Activated gamma-delta T cell treated with anti-CD3 and anti-CD28 coated beads, Interleukin-2, amount 50 U/mL, for 16 hours (primary cell): ENCODE results near the gene FZD2.
"Not testable (repeated sequence)": the region's sequence is repeated elsewhere in the genome, so short reads cannot be mapped to it uniquely, and the experiment has no call there.

Source experiments
- DNase-seq: peaks from one replicate; pipeline ENCODE4 v3.0.0-alpha.2; 2020; ENCODE audit warnings: low read depth

Gene FZD2

DNA sequence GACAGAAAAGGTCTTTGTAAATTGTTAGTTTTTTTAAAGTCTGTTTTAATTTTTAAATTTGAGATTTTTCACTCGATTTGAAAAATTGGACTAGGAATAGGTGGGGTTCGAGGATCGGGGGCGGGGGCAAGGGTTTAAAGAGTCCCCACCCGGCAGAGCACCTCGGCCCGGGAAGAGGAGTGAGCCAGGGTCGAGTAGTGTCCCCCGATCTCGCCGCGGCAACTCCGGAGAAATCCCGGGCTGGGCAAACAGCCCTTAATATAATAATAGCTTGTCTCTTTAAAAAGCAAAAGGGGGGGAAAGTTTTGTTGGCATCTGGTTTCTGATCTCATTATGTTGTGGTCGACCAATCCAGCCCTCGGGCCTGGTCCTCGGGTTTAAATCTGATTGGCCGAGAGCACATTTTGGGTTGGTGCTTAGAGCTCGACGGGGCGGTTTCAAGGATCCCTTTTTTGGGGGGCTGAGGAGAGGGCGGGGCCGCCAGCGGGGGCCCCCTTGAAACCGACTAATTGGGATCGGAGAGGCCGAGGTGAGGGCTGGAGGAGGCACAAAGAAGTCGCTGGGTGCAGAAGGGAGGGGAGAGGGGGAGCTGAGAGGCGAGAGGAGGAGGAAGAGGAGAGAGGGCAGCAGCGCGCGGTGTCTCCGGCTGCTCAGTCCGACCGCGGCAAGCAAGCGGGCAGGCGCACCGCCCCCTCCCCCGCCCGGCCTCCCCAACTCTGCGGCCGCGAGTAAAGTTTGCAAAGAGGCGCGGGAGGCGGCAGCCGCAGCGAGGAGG lies at the start of gene FZD2:
Gene FZD2 (plus strand): TSS at position 653 of the 775 bp plus-strand sequence. CDS start 205 bp downstream, outside the sequence.
- peak; percentile 22 for DNase-seq

DNA sequence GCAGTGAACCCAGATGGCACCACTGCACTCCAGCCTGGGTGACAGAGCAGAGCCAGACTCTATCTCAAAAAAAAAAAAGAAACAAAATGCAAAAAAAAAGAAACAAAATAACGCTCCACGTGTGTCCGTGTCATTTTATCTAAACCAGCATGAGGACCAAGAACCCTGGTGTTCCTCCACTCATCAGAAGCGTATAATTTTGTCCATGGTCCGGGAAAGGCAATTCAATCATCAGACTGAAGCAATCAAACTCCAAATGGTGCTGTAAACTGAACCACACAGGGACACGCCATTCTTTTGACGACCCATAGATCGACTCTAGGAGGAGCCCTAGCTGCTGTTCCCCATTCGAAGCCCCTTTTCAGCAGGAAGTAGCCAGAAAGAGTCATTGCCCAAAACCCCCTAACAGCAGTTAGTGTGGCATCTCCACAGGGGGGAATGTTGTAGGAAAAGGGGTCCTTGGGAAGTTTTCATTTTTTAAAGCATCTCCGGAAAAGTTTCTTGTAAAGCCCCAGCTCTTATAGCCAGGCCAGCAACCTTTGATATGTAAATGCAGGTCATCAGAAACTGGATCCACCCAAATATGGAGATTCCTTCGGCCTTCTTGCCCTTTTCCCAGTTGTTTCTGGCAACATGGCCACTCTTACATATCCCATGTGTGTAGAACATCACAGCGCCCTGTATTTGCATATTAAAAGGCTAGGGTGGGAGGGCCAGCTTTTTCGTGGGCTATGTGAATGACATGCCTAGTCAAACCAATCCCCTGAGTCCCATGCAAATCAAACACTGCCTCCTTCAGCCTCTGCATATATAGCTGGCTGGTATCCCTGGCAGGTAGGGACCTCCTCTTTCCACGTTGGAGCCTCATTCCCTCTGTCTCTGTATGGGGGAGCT lies 45.8 kb upstream of the FZD2 start:
- DNase-seq, result not testable (repeated sequence)

DNA sequence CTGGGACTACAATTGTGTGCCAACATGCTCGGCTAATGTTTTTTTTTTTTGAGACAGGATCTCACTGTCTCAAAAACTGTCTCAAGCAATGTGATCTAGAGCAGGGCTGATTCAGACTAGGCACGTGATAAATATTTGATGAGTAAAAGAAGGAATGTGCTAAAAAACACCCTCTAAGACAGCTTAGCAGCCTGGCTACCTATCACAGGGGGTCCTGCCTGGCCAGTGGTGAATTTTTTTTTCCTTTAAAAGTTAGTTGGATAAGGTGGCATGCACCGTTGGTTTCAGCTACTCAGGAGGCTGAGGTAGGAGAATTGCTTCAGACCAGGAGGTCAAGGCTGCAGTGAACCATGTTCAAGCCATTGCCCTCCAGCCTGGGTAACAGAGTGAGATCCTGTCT lies 39.3 kb upstream of the FZD2 start:
- DNase-seq, result no peak

DNA sequence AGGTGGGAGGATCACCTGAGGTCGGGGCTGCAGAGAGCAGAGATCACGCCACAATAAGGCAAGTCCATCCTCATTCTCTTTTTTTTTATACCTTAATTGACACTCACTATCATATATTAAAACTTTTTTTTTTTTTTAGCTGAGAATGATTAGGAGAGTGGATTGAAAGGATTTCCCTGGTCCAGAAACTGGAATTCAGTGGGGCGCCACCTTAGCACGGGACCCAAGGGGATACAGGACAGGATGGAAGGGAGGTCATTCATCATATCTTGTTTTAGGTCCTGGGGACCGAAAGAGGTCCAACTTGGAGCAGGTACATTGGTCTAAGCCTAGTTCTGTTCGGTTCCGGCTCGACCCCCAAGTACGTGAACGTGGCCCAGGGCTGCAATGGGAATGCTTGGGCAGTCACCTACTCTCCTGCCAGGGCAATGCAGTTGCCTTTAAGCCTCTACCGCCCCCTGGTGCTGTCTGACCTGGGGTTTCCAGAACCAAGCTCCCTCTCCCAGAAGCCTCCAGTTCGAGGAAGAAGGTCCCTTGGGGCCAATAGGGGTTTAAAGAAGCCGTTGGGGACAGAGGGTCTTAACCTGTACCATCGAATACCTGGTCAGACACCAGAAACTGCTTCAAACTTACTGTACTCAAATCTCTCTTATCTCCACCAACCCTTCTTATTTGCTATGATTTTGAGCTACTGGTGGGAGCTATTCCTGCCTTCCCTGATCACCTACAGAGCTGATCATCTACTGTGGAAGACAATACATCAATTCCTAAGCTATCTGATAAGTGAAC lies 34.2 kb upstream of the FZD2 start:
- peak; percentile 15 for DNase-seq

DNA sequence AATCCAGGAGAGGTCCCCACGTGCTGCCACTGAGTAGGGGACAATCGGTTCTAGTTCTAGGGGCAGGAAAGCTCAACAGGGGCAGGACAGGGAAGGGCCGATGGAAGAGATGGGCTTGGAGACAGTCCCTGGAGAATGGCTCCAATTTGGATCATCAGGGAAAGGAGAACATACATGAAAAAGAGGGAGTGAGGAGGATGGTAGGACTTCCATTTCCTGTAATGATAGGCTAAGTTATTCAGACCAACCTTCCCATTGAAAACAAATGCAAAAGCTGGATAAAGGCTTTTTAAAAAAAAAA lies 33.7 kb upstream of the FZD2 start:
- DNase-seq, result no peak

DNA sequence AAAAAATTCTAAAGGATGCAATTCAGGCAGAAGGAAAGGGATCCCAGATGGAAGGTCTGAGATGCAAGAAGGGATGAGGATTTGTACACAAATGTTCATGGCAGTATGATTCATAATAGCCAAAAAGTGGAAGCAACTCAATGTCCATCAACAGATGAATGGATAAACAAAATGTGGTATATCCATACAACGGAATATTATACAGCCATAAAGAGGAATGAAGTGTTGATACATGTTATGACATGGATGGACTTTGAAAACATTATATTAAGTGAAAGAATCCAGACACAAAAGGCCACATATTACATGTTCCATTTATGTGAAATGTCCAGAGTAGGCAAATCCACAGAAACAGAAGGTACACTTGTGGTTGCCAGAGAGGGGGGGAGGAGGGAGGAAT lies 30.2 kb upstream of the FZD2 start:
- DNase-seq, result no peak

DNA sequence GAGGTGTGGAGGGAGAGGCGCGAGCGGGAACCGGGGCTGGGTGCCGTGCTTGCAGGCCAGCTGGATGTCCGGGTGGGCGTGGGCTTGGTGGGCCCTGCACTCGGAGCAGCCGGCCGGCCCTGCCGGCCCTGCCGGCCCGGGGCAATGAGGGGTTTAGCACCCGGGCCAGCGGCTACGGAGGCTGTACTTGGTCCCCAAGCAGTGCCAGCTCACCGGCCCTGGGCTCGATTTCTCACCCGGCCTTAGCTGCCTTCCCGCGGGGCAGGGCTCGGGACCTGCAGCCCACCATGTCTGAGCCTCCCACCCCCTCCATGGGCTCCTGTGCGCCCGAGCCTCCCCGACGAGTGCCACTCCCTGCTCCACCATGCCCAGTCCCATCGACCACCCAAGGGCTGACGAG lies 29.3 kb upstream of the FZD2 start:
- no peak for DNase-seq

DNA sequence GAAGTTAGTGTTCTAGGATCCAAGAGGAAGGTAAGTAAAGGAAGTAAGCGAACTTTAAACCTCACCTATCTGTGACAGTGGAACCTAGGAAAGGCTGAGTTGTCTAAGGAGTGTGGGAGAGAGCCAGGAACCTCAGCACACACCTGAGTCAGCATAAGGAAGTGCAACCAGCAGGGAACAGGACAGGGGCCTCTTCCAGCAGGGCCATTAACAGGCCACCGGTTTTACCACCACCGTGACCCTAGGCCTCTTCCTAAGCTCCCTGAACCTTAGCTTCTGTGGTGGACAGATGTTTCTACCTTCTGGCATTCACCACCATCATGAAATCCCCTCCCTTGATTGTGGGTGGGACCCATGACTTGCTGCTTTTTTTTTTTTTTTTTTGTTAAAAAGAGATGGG lies 27.4 kb upstream of the FZD2 start:
- no peak for DNase-seq

DNA sequence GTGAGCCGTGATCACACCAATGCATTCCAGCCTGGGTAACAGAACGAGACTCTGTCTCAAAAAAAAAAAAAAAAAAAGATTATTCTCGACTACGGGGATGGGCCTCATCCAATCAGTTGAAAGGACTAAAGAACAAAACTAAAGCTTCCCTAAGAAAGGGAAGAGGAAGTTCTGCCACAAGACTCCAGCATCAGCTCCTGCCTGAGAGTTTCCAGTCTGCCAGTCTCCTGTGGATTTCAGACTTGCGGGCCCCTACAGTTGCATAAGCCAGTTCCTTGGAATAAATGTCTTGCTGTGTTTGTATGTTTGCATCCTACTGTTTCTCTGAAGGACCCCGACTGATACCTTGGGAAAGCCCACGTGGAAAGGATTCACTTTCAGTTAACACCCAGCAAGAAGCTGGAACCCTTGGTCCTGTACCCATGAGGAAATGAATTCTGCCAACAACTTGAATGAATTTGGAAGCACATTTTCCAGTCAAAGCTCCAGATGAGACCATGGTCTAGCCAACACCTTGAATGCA lies 26.3 kb upstream of the FZD2 start:
- no peak for DNase-seq

DNA sequence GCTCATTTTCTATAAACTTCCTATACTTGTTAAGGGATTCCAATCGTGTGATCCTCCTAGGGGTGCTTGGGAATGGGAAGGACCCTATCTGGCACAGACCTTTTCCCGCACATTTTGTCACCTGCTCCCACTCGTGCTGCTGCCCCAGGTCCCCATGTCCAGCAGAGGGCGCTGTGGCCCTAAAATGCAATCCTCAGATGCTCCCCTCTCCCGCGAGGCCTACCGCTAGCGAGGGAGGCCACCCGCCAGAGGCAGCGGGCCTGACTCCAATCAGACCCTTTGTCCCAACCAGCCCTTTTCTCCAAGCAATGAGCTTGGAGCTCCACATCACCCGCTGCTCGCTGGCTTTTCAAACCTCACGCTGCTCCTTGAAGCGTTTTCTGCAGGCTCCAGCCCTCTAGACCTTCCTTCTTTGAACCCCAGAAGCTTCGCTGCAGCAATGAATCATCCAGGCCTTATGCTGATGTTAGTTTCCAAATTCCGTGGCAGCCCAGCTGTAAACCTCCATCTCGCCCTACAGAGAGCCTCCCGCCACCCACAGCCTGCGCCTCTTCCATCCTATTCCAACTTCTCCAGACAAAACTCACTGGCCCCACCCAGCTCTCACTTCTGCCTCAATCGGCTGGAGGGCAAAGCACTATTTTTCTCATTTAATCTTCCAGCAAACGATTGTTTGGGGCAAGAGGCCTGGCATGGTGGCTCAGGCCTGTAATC lies 23.6 kb upstream of the FZD2 start:
- peak; percentile 80 for DNase-seq

DNA sequence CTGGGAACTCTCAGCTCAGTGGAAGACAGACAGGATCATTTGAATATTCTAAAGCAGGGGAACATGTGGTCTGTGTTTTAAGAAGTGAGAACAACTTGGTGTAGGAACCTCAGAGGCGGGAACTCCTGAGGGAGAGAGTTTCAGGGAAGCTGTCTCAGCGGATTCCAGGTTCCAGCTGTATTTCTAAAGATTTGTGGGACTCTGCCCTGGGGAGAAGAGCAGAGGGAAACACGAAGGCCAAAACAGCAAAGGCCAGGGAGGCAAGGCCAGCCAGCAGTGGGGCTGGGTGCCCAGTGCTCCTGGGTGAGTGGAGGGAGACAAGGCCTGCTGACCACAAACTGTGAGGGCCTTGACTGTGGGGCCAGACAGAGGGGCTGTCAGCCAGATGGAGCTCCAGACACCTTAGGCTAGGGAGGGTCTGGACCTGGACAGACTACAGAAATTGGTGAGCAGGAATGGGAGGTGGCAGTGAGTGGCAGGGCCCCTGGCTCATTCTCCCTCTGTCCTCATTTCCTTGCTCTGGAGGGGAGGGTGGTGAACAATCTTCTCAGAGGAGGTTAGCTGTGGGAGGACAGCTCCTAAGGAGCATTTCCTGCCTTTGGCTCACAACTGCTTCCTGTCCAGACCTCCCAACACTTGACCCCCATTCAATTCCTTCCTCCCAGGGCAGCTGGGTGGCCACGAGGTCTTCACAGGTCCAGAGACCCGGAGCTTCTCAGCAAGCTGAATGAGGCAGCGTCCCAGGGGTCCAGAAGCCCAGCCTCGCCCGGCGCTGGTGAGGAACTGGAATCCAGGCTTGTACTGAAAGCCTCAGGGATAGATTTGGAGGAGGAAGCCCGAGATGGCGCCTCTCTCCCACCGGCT lies 21.0 kb upstream of the FZD2 start:
- DNase-seq, result no peak

DNA sequence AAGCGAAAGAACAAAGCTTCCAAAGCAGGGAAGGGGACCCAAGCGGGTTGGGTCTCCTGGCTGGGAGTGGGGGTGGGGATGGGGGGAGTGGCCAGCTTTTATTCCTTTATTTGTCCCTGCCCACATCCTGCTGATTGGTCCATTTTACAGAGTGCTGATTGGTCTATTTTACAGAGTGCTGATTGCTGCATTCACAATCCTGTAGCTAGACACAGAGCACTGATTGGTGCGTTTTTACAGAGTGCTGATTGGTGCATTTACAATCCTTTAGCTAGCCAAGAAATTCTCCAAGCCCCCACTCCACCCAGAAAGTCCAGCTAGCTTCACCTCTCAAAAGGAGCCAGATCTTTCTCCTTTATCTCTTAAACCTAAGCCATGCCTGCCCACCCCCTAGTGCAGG lies 19.4 kb upstream of the FZD2 start:
- not testable (repeated sequence) for DNase-seq

DNA sequence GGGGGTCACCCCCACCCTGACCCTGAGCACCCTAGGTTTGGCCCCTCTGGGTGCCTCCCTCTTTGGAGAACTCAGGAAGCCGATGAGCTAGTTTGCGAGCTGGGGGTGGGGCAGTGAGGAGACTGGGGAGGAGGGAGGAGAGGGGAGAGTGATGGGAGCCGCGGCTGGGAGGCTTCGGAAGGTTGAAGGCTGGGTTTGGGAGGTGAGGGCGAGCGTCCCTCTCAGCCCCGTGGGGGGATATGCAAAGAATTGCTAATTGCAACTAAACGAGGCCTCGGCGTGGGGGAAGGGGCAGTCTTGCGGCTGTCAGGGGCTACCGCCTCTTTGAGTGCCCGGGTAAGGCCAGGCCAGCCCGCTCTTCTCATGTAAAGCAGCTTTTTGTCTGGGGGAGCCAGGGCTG lies 17.6 kb upstream of the FZD2 start:
- DNase-seq, result no peak

DNA sequence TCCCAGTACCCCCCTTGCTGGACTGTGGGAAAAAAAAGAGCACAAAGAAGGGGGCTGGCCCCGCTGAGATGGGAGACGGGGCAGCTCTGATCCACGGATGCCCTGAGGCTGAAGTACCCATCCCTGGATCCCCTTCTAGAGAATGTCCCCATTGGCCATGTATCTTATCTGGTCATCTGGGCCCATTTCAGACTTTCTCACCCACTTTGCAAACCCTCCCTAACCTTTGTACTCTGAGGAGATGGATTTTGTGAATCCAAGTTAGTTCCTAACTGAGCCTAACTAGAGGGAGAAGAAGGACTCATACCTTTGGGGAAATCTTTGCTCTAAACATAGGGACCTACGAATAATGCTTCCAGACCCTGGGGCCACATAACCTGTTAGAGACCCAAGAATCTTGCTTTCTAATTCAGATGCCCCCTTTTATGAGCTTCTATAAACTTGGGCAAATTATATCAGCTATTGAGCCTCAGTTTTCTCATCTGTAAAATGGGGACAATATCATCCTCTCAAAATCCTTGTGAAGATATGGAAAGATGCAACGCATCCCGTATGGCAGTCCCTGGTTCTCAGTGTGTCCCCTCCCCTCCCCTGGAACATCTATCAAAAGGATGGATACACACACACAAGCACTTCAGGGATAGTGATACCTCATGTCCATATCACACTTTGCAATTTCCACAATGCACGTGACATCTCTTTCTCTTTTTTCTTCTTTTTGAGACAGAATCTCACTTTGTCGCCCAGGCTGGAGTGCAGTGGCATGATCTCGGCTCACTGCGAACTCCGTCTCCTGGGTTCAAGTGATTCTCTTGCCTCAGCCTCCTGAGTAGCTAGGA lies 16.8 kb upstream of the FZD2 start:
- no peak for DNase-seq

DNA sequence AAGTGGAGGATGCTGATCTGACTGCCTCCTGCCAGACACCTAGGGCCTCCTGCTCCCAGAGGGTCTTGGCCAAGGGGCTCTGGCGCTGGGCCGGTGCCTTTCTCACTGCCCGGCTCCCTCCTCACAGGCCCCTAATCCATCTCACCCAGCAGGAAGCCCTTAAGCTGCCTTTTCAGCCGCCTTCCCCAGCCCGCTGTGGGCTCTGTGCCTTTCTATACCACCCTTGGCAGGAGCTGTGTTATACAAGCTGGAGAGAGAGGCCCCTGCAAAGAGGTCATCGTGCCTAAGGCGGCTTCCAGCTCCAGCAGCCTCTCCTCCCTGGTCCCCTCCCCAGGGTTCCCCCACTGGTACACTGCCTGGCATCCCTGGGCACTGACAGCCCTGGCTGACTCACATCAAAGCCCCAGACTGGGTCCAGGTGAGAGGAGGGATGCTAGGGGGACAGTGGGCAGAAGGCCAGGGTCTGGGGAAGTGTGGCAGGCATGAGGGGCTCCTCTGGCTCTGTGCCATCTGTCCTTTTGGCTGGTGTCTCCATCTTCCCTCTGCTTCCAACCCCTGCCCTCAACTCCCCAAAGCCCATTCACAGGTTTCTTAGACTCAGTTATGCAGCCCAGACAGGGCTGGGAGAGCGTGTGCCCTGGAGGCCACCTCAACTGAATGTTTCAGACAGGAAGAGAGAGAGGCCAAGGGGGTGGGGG lies 15.3 kb upstream of the FZD2 start:
- DNase-seq, result no peak

DNA sequence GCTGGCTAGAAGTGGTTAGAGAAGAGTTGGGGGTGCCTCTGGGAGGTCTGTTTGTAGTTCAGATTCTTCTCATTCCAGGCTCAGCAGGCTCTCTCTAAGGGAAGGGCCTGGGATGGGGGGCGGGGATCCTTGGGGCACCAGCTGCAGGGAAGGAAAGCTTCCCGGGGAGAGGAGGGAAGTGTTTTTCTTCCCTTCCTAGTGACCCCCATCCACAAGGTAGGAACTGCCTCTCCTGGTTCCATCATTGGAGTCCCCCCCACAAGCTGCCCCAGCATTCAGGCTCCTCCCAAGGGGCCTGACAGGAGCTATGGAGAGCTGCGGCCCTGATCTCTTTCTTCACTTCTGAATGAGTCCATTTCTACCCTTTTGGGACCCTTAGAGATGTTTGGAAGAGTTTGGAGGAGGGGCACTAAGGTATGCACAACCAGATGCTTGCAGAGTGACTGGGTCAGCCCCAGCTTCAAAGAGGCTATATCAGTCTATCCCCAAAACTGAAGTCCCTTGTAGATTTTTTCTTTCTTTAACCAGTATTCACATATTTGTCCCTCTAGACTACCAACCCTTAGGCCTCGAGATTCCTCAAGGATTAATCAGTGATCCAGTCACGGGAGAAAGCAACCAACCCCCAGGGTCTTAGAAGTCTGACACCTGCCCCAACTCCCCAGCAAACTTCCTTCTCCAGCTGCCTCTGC lies 13.9 kb upstream of the FZD2 start:
- no peak for DNase-seq

DNA sequence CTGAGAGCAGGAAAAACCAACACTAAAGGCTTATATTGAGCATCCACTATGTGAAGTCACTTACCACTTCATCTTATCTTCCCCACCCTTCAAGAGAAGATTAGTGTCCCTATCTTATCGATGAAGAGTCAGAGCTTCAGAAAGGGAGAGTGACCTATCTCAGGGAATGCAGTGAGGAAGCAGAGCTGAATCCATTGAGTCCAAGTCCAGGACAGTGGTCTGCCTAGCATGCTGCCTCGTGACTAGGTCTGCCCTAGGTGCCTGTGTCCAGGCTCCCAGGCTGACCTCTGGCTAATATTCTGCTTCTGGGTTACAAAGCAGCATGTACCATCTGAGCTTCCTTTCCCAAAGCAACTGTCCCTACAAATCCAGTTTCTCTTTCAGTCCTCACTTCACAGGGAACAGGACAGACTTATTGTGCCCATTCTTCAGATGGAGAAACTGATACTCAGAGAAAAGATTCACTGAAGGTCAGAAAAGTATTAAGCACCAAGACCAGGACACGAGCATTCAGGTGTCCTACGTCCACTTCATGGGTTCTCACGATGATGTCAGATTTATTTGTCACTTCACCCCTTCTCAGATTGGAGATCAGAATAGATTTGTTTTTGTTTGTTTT lies 13.3 kb upstream of the FZD2 start:
- DNase-seq, result no peak
